ENCODE results near the gene TBC1D24.

The TBC1D24 gene

GRCh38 chr16:2500430-2500917, 25.5 kb downstream of the TBC1D24 start:
- no peak for DNase-seq

- DNase-seq, result peak; percentile 86
These were observed 26.2 kb downstream of the TBC1D24 start for GRCh38 chr16:2500918-2501750.

- no peak for DNase-seq
These were observed 27.3 kb downstream of the TBC1D24 start for GRCh38 chr16:2501946-2502895.

GRCh38 chr16:2505695-2506094, 30.8 kb downstream of the TBC1D24 start:
- DNase-seq, result no peak

GRCh38 chr16:2507052-2507659, 32.2 kb downstream of the TBC1D24 start:
- DNase-seq, result no peak

GRCh38 chr16:2507665-2508064, 32.7 kb downstream of the TBC1D24 start:
- DNase-seq, result no peak

GRCh38 chr16:2508722-2509400, 33.9 kb downstream of the TBC1D24 start:
- no peak for DNase-seq

- DNase-seq, result no peak
These were observed 36.3 kb downstream of the TBC1D24 start for GRCh38 chr16:2511128-2511800.

GRCh38 chr16:2511996-2512734, 37.2 kb downstream of the TBC1D24 start:
- no peak for DNase-seq

GRCh38 chr16:2512735-2513404, 37.9 kb downstream of the TBC1D24 start:
- peak; percentile 50 for DNase-seq

GRCh38 chr16:2513405-2514332, 38.7 kb downstream of the TBC1D24 start, which contains the start of gene ATP6V0C:
TSS of gene ATP6V0C (plus strand) at chr16:2513952. CDS start at chr16:2514104, 152 bp downstream.
- DNase-seq, result peak; percentile 97

- DNase-seq, result peak; percentile 40
These were observed 39.6 kb downstream of the TBC1D24 start for GRCh38 chr16:2514333-2515179.

- DNase-seq, result no peak
These were observed 40.4 kb downstream of the TBC1D24 start for GRCh38 chr16:2515180-2515851.

- DNase-seq, result no peak
These were observed 41.7 kb downstream of the TBC1D24 start for GRCh38 chr16:2516391-2517240.

GRCh38 chr16:2517954-2518605, 43.2 kb downstream of the TBC1D24 start:
- no peak for DNase-seq

All from CD4-positive, alpha-beta T cell treated with Interleukin-17A for 4 hours (primary cell).